Lung (tissue), 12 donors: Measurements from ENCODE around the gene KLHL6. TPM values are rescaled to one million over a fixed set of nuclear protein-coding genes. Genes with fewer than 3 reads are reported as not detected.

ENCODE experiments used
- ATAC-seq: fragments of 200-7000 bp; cut with Tn5 transposase; one replicate; pipeline ENCODE4 v1.9.1; 2020; ENCODE audit warnings: moderate number of reproducible peaks; ENCODE audit not compliant: insufficient read depth, low FRiP score
- DNase-seq, 3 donors: peaks; one replicate each; pipeline ENCODE4 v3.0.0-alpha.2; 2013 to 2017
- H3K27ac ChIP-seq, 2 donors: one replicate each; pipeline ENCODE4 v1.5.1; 2013; ENCODE audit warnings: mild to moderate bottlenecking in 2 of 2, moderate library complexity in 2 of 2, control low read depth in 1 of 2, inconsistent platforms in 1 of 2, low read depth in 1 of 2, low read length in 1 of 2
- H3K27me3 ChIP-seq, 3 donors: one replicate each; pipeline ENCODE4 v1.5.1; 2013; ENCODE audit warnings: low read length in 2 of 3; ENCODE audit not compliant: control insufficient read depth in 3 of 3, insufficient read depth in 3 of 3
- H3K36me3 ChIP-seq, 4 donors: one replicate each; pipeline ENCODE4 v1.5.1; 2013; ENCODE audit warnings: low read length in 4 of 4, mild to moderate bottlenecking in 1 of 4, moderate library complexity in 1 of 4; ENCODE audit not compliant: control insufficient read depth in 4 of 4, insufficient read depth in 4 of 4
- H3K4me1 ChIP-seq, 5 donors: one replicate each; pipeline ENCODE4 v1.5.1; 2013; ENCODE audit warnings: low read length in 5 of 5, mild to moderate bottlenecking in 2 of 5, moderate library complexity in 1 of 5; ENCODE audit not compliant: control insufficient read depth in 5 of 5, insufficient read depth in 5 of 5
- H3K4me3 ChIP-seq: one replicate; pipeline ENCODE4 v1.5.1; 2013; ENCODE audit warnings: mild to moderate bottlenecking, control low read depth, moderate library complexity
- H3K9ac ChIP-seq, 2 donors: one replicate each; pipeline ENCODE4 v1.5.1; 2013; ENCODE audit warnings: low read length in 2 of 2, control low read depth in 1 of 2; ENCODE audit not compliant: insufficient read depth in 1 of 2
- H3K9me3 ChIP-seq, 4 donors: one replicate each; pipeline ENCODE4 v1.5.1; 2013; ENCODE audit warnings: low read length in 3 of 4, mild to moderate bottlenecking in 1 of 4, moderate library complexity in 1 of 4; ENCODE audit not compliant: control insufficient read depth in 4 of 4, insufficient read depth in 3 of 4
- CTCF ChIP-seq: IDR thresholded peaks from 2 replicates; pipeline ENCODE4 v1.5.1; 2012; ENCODE audit warnings: mild to moderate bottlenecking; ENCODE audit errors: control extremely low read depth, extremely low read depth
- WGBS, 2 donors: extraction: QIAGEN DNeasy Blood & Tissue Kit; methylation state at CpG; one replicate each; pipeline ENCODE4 v1.1.7; 2013; 5-methylcytosine and 5-hydroxymethylcytosine counted together
- polyA plus RNA-seq, 2 donors: library from polyadenylated mRNA; stranded (reverse); fragments of 200-250 nt; gene quantifications; one replicate each; pipeline ENCODE4 v1.2.1, GENCODE V29; 2013
- total RNA-seq, 2 donors: library from RNA; depleted of rRNA in 1 of 2; stranded (reverse); fragments of >200 nt in 1 of 2; gene quantifications; one replicate each; pipeline ENCODE4 v1.2.1, GENCODE V29; 2014 to 2021
- donor health status: control.
- donor health status: control.
- donor health status: Bipolar disorder and iron deficiency.
- donor health status: healthy.
- donor health status: DM: yes; HTN: yes; CAD: no.

KLHL6 gene
- total and polyA plus RNA-seq, 4 donors: 3.4 to 18.0 (median 14.1) TPM

DNA sequence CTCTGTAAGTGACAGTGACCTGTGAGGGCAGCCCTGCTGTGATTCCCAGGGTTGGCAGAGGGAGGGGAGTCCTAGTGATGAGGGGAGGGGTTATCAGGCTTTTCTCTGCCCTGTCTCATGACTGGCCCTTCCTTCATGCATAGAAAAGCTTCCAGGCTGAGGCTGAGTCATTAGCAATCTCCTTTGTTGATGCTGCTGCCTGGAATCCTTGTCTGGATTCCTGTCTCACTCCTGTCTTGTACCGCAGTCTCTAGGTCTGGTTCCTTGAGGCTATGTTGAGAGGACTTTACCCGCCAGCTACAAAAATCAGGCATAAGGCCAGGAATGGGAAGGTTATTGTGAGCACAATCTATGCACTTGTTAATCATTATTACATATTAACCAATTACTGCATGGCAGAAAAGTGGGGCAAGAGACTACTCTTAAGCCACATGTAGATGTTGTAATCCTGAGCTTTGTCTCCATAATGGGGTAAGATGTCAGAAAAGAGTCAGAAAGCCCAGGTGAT lies 7.2 kb downstream of the KLHL6 start:
- WGBS, 2 donors: 59 to 73% methylated on average over 2 of the region's 2 CpGs
- H3K27me3 ChIP-seq: peaks cover 0 to 7% (median 0%) of the 10 kb centered on the region in 3 donors
- no peak for DNase-seq
- no peak overlapping the region for H3K27ac ChIP-seq
- ATAC-seq: peak; percentile 36
- no peak overlapping the region for H3K9ac ChIP-seq
- H3K4me1 ChIP-seq: peaks cover 0 to 6% (median 0%) of the 10 kb centered on the region in 5 donors
- H3K36me3 ChIP-seq: no peaks in the 10 kb centered on the region
- no peak overlapping the region for H3K4me3 ChIP-seq
- no peak for TF ChIP-seq CTCF
- no peaks in the 10 kb centered on the region for H3K9me3 ChIP-seq

GRCh38 chr3:183546625-183547024 lies 8.9 kb downstream of the KLHL6 start:
- H3K4me3 ChIP-seq: no peak overlapping the region
- H3K36me3 ChIP-seq: no peaks in the 10 kb centered on the region
- ATAC-seq (no peak), DNase-seq (no peak)
- H3K27ac ChIP-seq: no peak overlapping the region
- 97 to 98% methylated on average over 19 of the region's 19 CpGs for WGBS, 2 donors
- no peaks in the 10 kb centered on the region for H3K9me3 ChIP-seq
- peaks cover 0 to 16% (median 0%) of the 10 kb centered on the region in 3 donors for H3K27me3 ChIP-seq
- H3K4me1 ChIP-seq: peaks cover 0 to 4% (median 0%) of the 10 kb centered on the region in 5 donors
- no peak overlapping the region for H3K9ac ChIP-seq
- no peak for TF ChIP-seq CTCF

DNA sequence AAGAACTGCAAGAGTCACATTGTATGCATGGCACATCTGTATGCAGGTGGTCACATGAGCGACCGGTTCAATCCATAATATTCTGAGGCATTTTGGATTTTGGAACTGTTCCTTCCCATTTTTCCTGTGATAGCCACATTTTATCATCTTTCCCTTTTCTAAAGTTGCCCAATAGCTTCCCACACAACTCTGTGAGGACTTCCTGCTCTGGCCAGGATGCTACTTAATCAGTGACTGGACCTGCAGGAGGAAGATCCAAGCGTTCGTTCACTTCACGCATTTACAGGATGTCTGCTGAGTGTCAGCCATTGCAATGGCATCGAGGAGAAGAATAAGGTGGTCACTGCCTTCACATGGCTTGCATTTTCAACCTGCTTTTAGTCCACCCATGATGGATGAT lies 9.8 kb downstream of the KLHL6 start:
- Histone ChIP-seq H3K9me3 (no peaks in the 10 kb centered on the region), H3K4me3 (no peak overlapping the region), H3K4me1 (peaks cover 0 to 4% (median 0%) of the 10 kb centered on the region in 5 donors), H3K9ac (no peak overlapping the region), H3K27me3 (peaks cover 0 to 17% (median 0%) of the 10 kb centered on the region in 3 donors), H3K27ac (no peak overlapping the region), H3K36me3 (no peaks in the 10 kb centered on the region)
- no peak for DNase-seq
- ATAC-seq: no peak
- 41 to 74% methylated on average over 6 of the region's 6 CpGs for WGBS, 2 donors
- TF ChIP-seq CTCF: no peak

GRCh38 chr3:183542355-183542754 lies 13.2 kb downstream of the KLHL6 start:
- Histone ChIP-seq H3K27ac (no peak overlapping the region), H3K9me3 (no peaks in the 10 kb centered on the region), H3K9ac (no peak overlapping the region), H3K27me3 (peaks cover 0 to 38% (median 0%) of the 10 kb centered on the region in 3 donors), H3K36me3 (no peaks in the 10 kb centered on the region), H3K4me1 (peaks cover 0 to 4% (median 0%) of the 10 kb centered on the region in 5 donors), H3K4me3 (no peak overlapping the region)
- DNase-seq (no peak), ATAC-seq (no peak)
- TF ChIP-seq CTCF: no peak
- 93% methylated on average over 4 of the region's 4 CpGs for WGBS, 2 donors
